ENCODE measurements around the gene ABCB10. TPM values are rescaled to one million over a fixed set of nuclear protein-coding genes. Genes with fewer than 3 reads are reported as not detected.

ABCB10 gene
- total RNA-seq, 4 donors from 2014 or later = 13.4 to 20.7 (median 17.6) TPM

GRCh38 chr1:229526695-229527094 lies 31.8 kb downstream of the ABCB10 start:
- TF ChIP-seq CTCF (IDR thresholded peaks at IDR 0.05; ENCODE audit: low read depth) = no peak

- no peak for TF ChIP-seq CTCF (IDR thresholded peaks at IDR 0.05; ENCODE audit: low read depth)
Measured at GRCh38 chr1:229523052-229523451, 35.5 kb downstream of the ABCB10 start.

- TF ChIP-seq CTCF (IDR thresholded peaks at IDR 0.05; ENCODE audit: low read depth) = no peak
Measured at GRCh38 chr1:229514578-229515275, 43.8 kb downstream of the ABCB10 start.

GRCh38 chr1:229509576-229509975 lies 48.9 kb downstream of the ABCB10 start:
- no peak for TF ChIP-seq CTCF (IDR thresholded peaks at IDR 0.05; ENCODE audit: low read depth)

- no peak for TF ChIP-seq CTCF (IDR thresholded peaks at IDR 0.05; ENCODE audit: low read depth)
Measured at GRCh38 chr1:229508823-229509337, 49.6 kb downstream of the ABCB10 start.

- TF ChIP-seq CTCF (IDR thresholded peaks at IDR 0.05; ENCODE audit: low read depth) = no peak
Measured at GRCh38 chr1:229507951-229508822, 50.3 kb downstream of the ABCB10 start, which contains the start of gene NUP133. Gene NUP133 (minus strand): TSS chr1:229508341. CDS start chr1:229508249, 92 bp downstream.

GRCh38 chr1:229507502-229507901 lies 51.0 kb downstream of the ABCB10 start:
- no peak for TF ChIP-seq CTCF (IDR thresholded peaks at IDR 0.05; ENCODE audit: low read depth)

Data from subcutaneous adipose tissue (tissue), 4 donors.